Activated gamma-delta T cell treated with Interleukin-2 at 50 U/mL for 16 hours (primary cell): ENCODE results near the gene NUP210.
"Not testable (repeated sequence)": the region's sequence is repeated elsewhere in the genome, so short reads cannot be mapped to it uniquely, and the experiment has no call there.

Source experiments
- DNase-seq: peaks from one replicate; pipeline ENCODE4 v3.0.0-alpha.2; 2020

The NUP210 gene

DNA sequence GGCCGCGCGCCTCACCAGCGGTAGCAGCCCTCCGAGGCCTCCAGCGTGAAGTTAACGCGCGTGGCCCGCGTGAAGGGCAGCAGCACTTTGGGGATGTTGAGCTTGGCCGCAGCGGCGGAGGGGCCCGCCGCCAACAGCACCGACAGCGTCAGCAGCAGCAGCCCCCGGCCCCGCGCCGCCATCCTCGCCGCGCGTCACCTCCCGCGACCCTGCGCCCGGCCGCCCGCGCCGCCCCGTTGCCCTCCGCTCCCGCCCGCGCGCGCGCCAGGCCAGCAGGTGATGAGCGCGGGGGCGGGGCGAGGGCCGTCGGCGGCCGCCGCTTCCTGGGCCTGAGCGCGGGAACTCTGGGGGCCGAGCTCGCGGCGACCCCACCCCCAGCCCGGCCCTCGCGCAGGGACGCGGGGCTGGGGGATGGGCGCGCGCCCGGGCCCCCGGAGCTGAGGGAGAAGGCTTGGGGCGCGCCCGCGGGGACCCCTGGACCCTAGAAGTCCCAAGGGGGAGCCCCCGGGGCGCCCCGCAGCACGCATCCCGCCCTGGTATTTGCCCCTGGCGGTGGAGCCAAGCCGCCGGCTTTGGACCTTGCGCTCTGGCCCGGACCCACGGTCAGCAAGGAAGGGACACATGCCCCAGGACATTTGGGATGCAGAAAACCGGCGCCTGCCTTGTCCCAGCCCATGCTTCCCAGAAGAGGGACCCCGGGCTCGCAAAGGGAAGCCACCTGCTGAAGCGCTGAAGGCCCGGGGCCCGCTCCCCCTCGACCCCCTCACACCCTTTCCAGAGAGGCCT, at the start of gene NUP210:
Gene NUP210 (minus strand): TSS at position 278 of the 786 bp plus-strand sequence. CDS start 96 bp downstream, at position 182.
- peak; percentile 48 for DNase-seq

DNA sequence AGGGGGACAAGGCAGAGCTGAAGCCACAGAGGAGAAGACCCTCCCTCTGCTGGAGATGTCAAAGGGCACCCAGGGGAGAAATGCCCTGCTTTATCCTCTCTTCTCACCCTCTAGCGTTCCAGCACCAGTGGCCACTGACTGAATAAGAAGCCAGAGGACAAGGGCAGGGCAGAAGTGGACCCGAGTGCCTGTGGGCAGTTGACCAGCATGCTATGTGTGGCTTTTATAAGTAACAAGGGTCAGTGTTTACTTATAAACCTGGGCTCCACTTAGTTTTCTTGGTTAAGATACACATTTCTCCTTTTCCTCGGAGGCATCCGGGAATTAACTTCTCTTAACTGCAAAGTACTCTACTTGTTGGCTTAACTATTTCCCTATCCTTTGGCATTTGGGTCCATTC, 46.7 kb upstream of the NUP210 start:
- DNase-seq, result no peak

DNA sequence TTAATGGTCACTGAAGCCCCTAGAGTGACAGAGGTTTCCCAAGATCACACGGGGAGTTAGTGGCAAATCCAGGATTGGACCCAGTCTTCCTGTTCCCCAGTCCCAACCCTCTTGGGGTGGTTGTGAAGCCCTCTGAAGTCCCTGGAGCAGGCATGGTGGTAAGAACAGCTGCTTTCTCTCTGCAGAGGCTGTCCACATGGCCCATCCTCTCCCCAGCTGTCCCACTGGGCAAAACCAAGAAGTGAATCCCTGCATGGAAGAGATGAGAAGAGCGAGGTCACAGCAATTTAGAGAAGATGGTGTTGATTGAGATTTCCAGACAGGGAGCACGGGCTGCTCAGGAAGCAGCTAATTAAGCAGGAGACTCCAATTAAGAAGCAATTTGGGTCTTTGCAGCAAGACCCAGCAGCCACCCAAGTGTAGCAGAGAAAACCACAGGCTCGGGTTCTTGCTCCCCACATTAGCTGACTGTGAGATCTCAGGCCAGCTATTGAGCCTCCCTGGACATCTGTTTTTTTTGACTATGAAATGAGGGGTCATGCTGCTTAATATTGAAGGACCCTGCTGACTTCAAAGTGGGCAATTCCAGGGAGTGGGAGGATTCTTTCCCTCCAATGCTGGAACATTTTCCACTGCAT, 45.2 kb upstream of the NUP210 start:
- no peak for DNase-seq

DNA sequence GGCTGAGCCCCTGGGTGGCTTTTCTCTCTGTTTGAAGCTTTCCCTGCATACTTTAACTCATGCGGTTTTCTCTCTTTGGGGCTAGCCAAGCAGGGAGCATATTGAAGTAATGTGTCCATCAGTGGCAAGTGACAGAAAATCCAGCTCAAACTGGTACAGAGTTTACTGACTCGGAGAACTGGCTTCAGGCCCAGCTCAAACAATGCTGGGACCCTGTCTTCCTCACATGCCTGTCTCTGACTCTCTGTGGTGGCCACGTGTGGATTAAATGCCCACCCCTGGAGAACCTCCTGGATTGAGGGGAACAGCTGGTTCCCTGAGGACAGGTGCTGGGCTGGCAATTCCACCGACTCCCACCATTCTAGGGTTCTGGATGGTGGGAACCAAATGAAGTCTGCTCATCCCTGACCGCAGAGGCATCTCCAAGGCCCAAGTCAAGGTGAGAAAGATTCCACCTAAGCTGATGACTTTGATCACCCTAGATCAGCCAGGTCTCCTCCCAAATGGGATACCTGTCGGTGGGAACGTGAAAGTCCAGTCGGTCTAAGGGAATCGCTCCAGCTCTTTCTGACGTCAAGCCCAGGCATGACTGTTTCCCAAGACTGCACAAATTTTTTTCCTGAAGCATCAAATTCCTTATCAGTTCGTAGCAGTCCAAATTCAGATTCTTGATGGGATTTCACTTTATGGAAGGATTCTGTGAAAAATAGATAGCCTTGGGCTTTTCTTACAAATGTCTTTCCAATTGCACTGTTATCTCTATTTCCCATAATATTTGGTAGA, 43.7 kb upstream of the NUP210 start:
- DNase-seq, result no peak

DNA sequence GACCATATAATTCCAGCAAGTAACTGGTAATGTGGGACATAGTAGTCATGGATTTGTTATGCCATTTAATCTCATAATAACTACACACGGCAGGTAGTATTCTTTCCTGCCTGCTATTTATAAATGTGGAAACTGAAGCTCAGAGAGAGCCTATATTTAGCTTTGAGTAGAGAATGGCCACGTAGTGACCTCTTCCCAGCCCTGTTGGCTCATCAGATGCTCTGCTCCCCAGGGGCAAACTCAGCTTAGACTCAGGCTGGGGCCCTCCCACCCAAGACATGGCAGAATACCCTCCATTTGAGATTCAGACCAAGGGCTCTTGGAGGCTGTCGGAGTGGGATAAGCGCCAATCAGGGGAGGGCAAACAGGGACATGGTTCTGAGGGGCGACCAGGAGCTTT, 42.7 kb upstream of the NUP210 start:
- DNase-seq, result no peak

DNA sequence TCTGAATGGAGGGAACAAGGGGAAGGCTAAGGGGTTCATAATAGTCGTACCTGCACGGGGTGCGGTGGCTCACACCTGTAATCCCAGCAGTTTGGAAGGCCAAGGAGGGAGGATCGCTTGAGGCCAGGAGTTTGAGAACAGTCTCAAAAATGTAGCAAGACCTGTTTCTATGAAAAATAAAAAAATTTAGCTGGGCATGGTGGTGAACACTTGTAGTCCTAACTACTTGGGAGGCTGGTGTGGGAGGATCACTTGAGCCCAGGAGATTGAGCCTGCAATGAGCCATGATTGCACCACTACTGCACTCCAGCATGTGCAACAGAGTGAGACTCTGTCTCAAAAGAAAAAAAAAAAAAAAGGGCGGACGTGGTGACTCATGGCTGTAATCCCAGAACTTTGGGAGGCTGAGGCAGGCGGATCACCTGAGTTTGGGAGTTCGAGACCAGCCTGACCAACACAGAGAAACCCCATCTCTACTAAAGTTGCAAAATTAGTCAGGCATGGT, 42.1 kb upstream of the NUP210 start:
- no peak for DNase-seq

DNA sequence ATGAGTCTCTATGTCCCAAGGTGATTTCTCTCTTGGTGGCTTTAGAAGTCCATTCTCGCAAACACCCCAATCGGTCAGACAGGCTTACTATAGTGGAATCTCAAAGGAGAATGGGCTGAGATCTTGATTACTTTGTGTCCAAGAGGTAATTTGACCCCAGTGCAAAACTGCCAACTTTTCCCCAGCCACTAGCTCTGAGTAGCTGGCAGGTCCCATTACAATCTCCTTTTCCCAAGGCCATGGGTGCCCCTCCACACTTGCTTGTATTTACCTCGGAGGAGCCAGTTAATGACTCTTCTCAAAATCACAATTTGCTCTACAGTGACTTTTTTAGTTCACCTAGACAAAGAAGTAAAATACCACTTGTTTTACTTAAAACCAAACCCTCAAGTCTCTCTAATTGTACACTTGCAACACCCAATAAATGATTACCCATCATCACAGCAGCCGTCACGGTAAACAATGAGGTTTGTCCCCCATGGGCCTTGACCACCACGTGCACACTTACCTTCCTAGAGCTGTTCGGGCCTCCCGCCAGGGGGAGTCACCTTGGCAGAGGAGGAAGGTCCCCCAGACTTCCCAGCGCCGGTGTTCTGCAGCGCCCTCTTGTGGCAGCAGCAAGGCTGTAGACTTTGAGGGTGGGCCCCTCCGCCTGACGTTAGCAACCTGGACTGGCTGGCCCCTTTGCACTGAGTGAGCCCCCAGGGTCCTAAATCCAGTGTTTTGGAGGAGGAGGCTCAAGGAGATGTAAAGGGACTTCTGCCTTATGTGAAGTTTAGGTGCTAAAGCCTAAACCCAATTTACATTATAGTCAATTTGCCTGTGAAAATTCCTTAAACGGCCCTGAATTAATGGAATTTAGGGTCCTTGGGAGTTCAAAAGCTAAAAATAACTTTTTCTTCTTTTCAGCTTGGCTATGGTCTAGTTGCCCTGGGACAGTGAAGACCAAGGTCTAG, 41.3 kb upstream of the NUP210 start:
- peak; percentile 64 for DNase-seq

DNA sequence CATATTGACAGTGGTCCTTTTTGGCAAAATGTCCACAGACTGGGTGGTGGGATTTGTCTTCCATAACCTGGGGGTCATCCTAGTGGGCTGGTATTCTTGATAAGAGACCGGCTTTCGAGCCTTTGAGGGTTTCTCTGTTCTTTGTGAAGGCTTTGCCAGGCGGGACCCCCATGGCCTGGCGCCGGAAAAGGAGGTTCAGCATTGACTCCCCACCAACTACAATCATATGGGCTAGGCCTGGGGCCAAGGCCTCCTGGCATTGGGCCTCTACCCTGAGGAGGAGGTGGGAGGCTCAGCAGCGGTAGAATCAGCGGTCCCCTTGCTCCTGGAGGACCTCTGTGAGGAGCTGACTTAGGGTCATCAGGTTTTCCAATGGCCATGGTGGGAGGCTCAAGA, 40.2 kb upstream of the NUP210 start:
- DNase-seq, result no peak

DNA sequence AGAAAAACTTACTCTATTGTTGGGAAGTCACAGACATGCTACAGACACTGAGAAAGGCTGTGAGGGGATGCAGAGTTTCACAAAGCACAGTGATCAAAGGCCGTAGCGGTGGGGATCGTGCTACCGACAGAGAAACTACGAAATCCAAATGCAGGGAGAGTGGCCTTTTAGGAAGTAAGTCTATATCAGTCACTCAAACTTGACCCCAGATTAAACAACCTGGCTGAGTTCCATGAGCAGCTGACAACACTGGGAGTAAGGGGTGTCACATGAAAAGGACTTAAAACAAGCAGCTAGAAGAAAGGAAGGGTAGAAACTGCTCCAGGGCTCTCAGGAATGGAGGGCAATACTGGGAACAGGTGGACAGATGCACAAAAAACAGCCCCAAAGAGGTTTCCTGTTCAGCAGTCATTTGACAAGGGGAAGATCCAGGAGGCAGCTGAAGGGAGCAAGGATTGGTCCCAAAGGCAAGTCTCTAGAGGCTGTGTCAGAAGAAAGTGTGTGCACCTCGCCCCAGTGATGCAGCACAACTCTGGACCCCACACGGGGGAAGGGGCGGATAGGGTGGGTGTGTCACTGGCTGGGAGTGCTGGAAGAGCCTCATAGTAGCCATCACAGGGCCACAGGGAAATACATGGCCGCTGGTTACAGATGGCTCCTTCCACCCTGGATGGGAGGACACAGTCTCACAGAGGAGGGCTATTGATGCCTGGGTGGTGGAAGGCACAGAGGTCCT, 39.7 kb upstream of the NUP210 start:
- no peak for DNase-seq

DNA sequence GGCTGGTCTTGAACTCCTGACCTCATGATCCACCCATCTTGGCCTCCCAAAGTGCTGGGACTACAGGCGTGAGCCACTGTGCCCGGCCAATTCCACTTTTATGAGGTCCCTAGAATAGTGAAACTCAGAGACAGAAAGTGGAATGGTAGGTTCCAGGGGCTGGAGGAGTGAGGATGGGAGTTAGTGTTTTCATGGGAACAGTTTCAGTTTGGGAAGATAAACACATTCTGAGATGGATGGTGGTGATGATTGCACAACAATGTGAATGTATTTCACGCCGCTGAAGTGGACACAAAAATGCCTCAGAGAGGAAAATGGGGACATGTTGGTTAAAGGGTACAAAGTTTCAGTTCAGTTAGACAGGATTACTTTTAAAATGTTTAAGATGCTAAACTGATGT, 37.5 kb upstream of the NUP210 start:
- DNase-seq, result no peak

DNA sequence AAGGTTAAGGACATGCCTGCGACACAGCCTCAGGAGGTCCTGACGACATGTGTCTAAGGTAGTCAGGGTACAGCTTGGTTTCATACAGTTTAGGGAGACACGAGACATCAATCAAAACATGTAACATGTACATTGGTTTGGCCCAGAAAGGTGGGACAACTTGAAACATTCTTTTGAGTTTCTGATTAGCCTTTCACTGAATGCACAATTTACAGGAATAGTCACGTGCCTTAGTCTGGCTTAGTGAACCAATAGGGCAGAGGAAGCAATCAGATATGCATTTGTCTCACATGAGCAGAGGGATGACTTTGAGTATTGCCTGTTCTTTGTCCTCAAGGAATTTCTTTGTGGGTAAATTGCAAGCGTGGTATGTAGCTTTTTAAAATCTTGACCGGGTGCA, 35.5 kb upstream of the NUP210 start:
- DNase-seq, result no peak

DNA sequence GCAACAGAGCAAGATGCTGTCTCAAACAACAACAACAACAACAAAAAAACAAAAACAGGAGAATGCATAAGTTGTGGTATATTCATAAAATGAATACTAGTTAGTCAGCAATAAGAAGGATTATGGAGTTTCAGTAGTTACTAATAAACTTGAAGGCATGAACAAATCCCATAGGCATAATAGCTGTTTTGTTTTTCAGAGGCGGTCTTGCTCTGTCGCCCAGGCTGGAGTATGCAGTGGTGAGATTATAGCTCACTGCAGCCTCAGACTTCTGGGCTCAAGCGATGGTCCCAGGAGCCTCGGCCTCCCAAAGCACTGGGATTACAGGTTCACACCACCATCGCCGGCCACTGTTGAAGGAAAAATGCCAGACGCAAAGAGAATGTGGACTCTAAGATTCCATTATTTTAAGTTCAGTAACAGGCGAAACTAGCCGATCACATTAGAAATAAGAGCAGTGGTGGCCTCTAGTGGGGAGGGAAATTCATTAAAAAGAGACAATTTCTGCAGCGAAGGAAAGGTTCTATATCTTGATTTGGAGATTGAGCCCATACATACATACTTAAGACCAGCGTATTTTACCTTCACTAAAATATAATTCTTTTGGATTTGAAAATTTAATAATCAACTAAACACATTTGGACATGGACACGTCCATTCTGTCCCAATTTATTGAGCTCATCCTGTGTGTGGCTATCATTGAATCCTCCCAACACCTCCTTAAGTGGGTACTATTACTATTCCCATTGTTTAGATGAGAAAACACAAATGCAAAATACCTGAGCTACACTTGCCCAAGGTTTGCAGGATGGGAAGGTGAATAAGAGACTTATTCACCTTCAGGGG, 32.6 kb upstream of the NUP210 start:
- DNase-seq, result peak; percentile 43

DNA sequence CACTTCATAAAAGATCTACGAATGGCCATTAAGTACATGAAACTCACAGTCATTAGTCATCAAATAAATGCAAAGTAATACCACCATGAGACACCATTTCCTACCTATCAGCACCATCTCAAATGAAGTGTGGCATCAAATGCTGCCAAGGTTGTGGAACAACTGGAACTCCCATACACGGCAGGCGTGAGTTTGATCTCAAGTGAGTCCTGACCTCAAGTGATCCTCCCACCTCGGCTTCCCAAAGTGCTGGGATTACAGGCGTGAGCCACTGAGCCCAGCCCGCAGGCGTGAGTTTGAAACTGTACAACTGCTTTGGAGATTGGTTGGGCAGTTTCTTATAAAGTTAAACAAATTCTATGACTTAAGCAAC, 31.2 kb upstream of the NUP210 start:
- DNase-seq, result no peak

DNA sequence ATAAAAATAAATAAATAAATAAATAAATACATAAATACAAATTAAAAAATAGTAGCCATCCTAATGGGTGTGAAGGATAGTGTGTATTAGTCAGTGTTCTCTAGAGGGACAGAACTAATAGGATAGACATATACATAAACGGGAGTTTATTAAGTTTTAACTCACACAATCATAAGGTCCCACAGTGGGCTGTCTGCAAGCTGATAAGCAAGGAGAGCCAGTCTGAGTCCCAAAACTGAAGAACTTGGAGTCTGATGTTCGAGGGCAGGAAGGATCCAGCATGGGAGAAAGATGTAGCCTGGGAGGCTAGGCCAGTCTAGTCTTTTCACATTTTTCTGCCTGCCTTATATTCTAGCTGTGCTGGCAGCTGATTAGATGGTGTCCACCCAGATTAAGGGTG, 22.8 kb upstream of the NUP210 start:
- not testable (repeated sequence) for DNase-seq

DNA sequence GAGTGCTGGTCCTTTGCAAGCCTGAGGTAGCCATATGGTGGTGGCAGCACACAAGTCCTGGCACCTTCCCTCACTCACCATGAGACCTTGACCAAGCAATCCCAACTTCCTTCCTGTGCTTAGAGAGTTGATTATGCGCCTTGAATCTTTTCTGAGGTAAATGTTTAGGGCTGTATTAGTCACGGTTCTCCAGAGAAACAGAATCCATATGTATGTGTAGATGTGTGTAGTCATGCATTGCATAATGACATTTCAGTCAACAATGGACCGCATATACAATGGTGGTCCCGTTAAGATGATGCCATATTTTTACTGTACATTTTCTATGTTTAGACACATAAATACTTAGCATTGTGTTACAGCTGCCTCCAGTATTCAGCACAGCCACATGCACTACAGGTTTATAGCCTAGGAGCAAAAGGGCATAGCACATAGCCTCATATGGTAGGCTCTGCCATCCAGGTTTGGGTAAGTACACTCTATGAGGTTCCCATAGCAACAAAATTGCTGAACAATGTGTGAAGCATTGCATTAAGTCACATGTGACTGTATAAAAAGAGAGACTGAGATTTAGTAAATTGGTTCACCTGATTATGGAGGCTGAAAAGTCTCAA, 20.2 kb upstream of the NUP210 start:
- DNase-seq, result no peak

DNA sequence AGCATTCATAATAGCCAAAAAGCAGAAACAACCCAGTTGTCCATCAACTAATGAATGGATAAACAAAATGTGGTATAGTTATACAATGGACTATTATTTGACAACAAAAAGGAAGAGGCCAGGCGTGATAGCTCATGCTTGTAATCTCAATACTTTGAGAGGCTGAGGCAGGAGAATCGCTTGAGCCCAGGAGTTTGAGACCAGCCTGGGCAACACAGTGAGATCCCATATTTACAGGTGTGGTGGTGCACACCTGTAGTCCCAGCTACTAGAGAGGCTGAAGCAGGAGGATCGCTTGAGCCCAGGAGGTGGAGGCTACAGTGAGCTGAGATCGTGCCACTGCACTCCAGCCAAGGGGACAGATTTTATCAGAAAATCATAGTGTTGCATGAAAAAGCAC, 16.1 kb upstream of the NUP210 start:
- not testable (repeated sequence) for DNase-seq

DNA sequence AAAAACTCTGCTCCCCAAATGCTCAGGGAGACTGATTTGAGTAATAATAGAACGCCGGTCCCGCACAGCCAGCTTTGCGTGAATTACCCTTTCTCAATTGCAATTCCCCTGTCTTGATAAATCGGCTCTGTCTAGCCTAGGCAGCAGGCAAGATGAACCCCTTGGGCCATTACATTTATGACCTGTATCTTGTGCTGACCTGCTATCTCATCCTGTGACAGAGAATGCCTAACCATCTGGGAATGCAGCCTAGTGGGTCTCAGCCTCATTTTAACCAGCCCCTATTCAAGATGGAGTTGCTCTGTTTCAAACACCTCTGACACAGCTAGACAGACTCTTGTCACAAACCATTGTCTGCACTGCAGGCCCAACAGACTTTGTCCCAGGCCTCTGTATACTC, 13.8 kb upstream of the NUP210 start:
- DNase-seq, result no peak

DNA sequence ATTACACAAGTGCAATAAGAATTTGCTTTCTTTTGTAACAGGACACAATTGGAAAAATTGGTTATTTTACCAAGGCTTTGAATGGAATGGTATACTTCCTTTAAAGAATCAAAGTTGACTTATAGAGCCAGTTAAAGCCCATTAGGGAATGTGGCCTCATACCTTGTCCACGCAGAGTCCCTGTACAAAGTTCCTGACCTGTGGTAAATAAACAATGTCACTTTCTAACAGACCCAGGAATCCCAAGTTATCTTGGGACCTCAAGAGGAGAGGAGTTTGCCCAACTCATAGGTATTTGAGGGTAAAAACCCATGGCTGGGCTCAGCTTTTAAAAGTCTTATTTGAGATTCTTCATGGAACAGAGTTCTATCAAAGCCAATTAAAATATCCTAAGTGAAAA, 12.0 kb upstream of the NUP210 start:
- DNase-seq, result no peak

DNA sequence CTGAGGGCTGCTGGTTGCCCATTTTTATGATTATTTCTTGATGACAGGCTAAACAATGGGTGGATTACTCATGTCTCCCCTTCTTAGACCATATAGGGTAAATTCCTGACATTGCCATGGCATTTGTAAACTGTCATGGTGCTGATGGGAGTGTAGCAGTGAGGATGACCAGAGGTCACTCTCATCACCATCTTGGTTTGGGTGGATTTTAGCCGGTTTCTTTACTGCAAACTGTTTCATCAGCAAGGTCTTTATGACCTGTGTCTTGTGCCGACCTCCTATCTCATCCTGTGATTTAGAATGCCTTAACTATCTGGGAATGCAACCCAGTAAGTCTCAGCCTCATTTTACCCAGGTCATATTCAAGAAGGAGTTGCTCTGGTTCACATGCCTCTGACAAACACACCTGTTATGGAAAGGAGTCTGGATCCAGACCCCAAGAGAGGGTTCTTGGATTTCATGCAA, 10.3 kb upstream of the NUP210 start:
- not testable (repeated sequence) for DNase-seq

DNA sequence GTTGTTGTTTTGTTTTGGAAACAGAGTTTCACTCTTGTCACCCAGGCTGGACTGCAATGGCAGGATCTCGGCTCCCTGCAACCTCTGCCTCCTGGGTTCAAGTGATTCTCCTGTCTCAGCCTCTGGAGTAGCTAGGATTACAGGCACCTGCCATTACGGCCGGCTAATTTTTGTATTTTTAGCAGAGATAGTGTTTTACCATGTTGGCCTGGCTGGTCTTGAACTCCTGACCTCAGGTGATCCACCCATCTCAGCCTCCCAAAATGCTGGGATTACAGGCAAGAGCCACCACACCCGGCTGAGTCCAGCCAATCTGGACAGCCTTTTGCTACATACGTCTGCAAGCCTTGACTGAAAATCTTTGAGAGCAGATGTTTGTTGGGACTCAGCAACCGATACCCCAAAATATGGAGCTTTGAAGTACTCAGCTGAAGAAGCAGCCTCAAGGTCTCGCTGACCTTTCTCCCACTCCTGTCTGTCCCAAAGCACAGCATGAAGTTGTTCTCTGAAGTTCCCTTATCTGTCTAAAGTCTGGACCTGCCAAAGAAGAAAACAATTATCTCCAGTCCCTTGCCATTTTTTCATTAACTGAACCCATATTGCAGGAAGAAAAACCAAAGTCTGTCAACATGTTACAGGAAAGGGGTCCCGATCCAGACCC, 9.6 kb upstream of the NUP210 start:
- DNase-seq, result no peak
